Neural crest cell (in vitro differentiated cells): ENCODE measurements around the gene CDC25A. TPM values are rescaled to one million over a fixed set of nuclear protein-coding genes. Genes with fewer than 3 reads are reported as not detected.
"Not testable (repeated sequence)": the region's sequence is repeated elsewhere in the genome, so short reads cannot be mapped to it uniquely, and the experiment has no call there.

Experiments
- DNase-seq: peaks from one replicate; pipeline ENCODE4 v3.0.0; 2021; ENCODE audit warnings: low read depth, mixed read lengths, low spot score
- H3K27ac Mint-ChIP-seq: one replicate; pipeline ENCODE4 v1.8.0; 2021; ENCODE audit warnings: mild to moderate bottlenecking, mixed read lengths; ENCODE audit not compliant: unreplicated experiment
- H3K27me3 Mint-ChIP-seq: 2 replicates; pipeline ENCODE4 v1.8.0; 2021; ENCODE audit warnings: low read depth, mild to moderate bottlenecking, mixed read lengths
- H3K36me3 Mint-ChIP-seq: 2 replicates; pipeline ENCODE4 v1.8.0; 2021; ENCODE audit warnings: low read depth, mild to moderate bottlenecking, mixed read lengths
- H3K4me1 Mint-ChIP-seq: 2 replicates; pipeline ENCODE4 v1.8.0; 2021; ENCODE audit warnings: mixed read lengths
- H3K4me3 Mint-ChIP-seq: one replicate; pipeline ENCODE4 v1.8.0; 2021; ENCODE audit warnings: mild to moderate bottlenecking, mixed read lengths
- H3K9me3 Mint-ChIP-seq: 2 replicates; pipeline ENCODE4 v1.8.0; 2021; ENCODE audit warnings: mixed read lengths
- CTCF ChIP-seq: fragments of 200-600 bp; sonication (generic); conservative IDR thresholded peaks from 2 replicates; pipeline ENCODE4 v1.5.0; 2021; ENCODE audit warnings: antibody characterized with exemption, mild to moderate bottlenecking
- total RNA-seq: library from RNA; stranded (reverse); gene quantifications from 2 replicates; pipeline ENCODE4 v1.2.1, GENCODE V29; 2021

Gene CDC25A
- total RNA-seq, 1 donor from 2014 or later: 63.0 TPM

GRCh38 chr3:48218537-48218936, 30.3 kb upstream of the CDC25A start:
- no peak for TF ChIP-seq CTCF

GRCh38 chr3:48217449-48217848, 29.2 kb upstream of the CDC25A start:
- TF ChIP-seq CTCF: no peak

More at GRCh38 chr3:48218537-48218936, 30.3 kb upstream of the CDC25A start:
- Mint-ChIP-seq H3K9me3 (no peaks in the 10 kb centered on the region), H3K36me3 (no peaks in the 10 kb centered on the region), H3K4me1 (no peaks in the 10 kb centered on the region), H3K4me3 (no peak overlapping the region), H3K27ac (peak overlapping the region; percentile 50), H3K27me3 (no peaks in the 10 kb centered on the region)
- no peak for DNase-seq

GRCh38 chr3:48215876-48216275, 27.7 kb upstream of the CDC25A start:
- Mint-ChIP-seq H3K27me3 (no peaks in the 10 kb centered on the region), H3K27ac (peak overlapping the region; percentile 82), H3K4me3 (no peak overlapping the region), H3K4me1 (no peaks in the 10 kb centered on the region), H3K36me3 (no peaks in the 10 kb centered on the region), H3K9me3 (no peaks in the 10 kb centered on the region)
- TF ChIP-seq CTCF: no peak
- DNase-seq: no peak

More at GRCh38 chr3:48217449-48217848, 29.2 kb upstream of the CDC25A start:
- Mint-ChIP-seq H3K9me3 (no peaks in the 10 kb centered on the region), H3K4me1 (no peaks in the 10 kb centered on the region), H3K36me3 (no peaks in the 10 kb centered on the region), H3K4me3 (no peak overlapping the region), H3K27ac (no peak overlapping the region), H3K27me3 (no peaks in the 10 kb centered on the region)
- DNase-seq: no peak

GRCh38 chr3:48215466-48215865, 27.2 kb upstream of the CDC25A start:
- no peak overlapping the region for H3K4me3 Mint-ChIP-seq
- H3K9me3 Mint-ChIP-seq: no peaks in the 10 kb centered on the region
- no peak for DNase-seq
- H3K36me3 Mint-ChIP-seq: no peaks in the 10 kb centered on the region
- no peaks in the 10 kb centered on the region for H3K4me1 Mint-ChIP-seq
- peak overlapping the region; percentile 82 for H3K27ac Mint-ChIP-seq
- no peak for TF ChIP-seq CTCF
- H3K27me3 Mint-ChIP-seq: no peaks in the 10 kb centered on the region

- Mint-ChIP-seq H3K9me3 (peaks cover 1% of the 10 kb centered on the region), H3K4me3 (no peak overlapping the region), H3K27me3 (no peaks in the 10 kb centered on the region), H3K27ac (no peak overlapping the region), H3K4me1 (no peaks in the 10 kb centered on the region), H3K36me3 (peaks cover 2% of the 10 kb centered on the region)
- no peak for DNase-seq
- TF ChIP-seq CTCF: no peak
Measured at GRCh38 chr3:48215019-48215418, 26.8 kb upstream of the CDC25A start.

GRCh38 chr3:48214225-48214624, 26.0 kb upstream of the CDC25A start:
- Mint-ChIP-seq H3K36me3 (peaks cover 4% of the 10 kb centered on the region), H3K4me3 (no peak overlapping the region), H3K9me3 (peaks cover 3% of the 10 kb centered on the region), H3K27me3 (no peaks in the 10 kb centered on the region), H3K27ac (no peak overlapping the region), H3K4me1 (no peaks in the 10 kb centered on the region)
- DNase-seq: no peak
- TF ChIP-seq CTCF: no peak

GRCh38 chr3:48211776-48212175, 23.6 kb upstream of the CDC25A start:
- H3K4me1 Mint-ChIP-seq, H3K4me3 Mint-ChIP-seq, H3K9me3 Mint-ChIP-seq, H3K27me3 Mint-ChIP-seq, DNase-seq, H3K27ac Mint-ChIP-seq, H3K36me3 Mint-ChIP-seq: not testable (repeated sequence)

- not testable (repeated sequence) for H3K27ac Mint-ChIP-seq, H3K4me3 Mint-ChIP-seq, H3K4me1 Mint-ChIP-seq, DNase-seq, H3K9me3 Mint-ChIP-seq, H3K36me3 Mint-ChIP-seq, H3K27me3 Mint-ChIP-seq
Measured at GRCh38 chr3:48210534-48210933, 22.3 kb upstream of the CDC25A start.
